Subcutaneous abdominal adipose tissue (tissue), 5 donors: ENCODE measurements around the gene FRAT1.

Experiments used
- H3K27ac ChIP-seq: one replicate; pipeline ENCODE4 v1.7.0; 2013; ENCODE audit warnings: low read depth, mild to moderate bottlenecking, inconsistent platforms, low read length, moderate library complexity
- H3K27me3 ChIP-seq, 5 donors: one replicate each; pipeline ENCODE4 v1.7.0; 2013; ENCODE audit warnings: low read length in 5 of 5, inconsistent platforms in 1 of 5; ENCODE audit not compliant: control insufficient read depth in 5 of 5, insufficient read depth in 4 of 5
- H3K36me3 ChIP-seq, 5 donors: one replicate each; pipeline ENCODE4 v1.7.0; 2013; ENCODE audit warnings: low read length in 5 of 5; ENCODE audit not compliant: control insufficient read depth in 5 of 5, insufficient read depth in 5 of 5
- H3K4me1 ChIP-seq, 5 donors: one replicate each; pipeline ENCODE4 v1.7.0; 2013; ENCODE audit warnings: low read length in 5 of 5, mild to moderate bottlenecking in 3 of 5, moderate library complexity in 1 of 5; ENCODE audit not compliant: control insufficient read depth in 5 of 5, insufficient read depth in 5 of 5
- H3K4me3 ChIP-seq, 5 donors: one replicate each; pipeline ENCODE4 v1.7.0; 2013; ENCODE audit warnings: low read length in 5 of 5, low read depth in 1 of 5
- H3K9ac ChIP-seq, 5 donors: one replicate each; pipeline ENCODE4 v1.7.0; 2013; ENCODE audit warnings: low read length in 5 of 5, mild to moderate bottlenecking in 4 of 5, moderate library complexity in 3 of 5
- H3K9me3 ChIP-seq, 5 donors: one replicate each; pipeline ENCODE4 v1.7.0; 2013; ENCODE audit warnings: low read length in 5 of 5; ENCODE audit not compliant: control insufficient read depth in 5 of 5
- donor health status: healthy.
- donor health status: healthy.
- donor health status: healthy.
- donor health status: healthy.
- donor health status: healthy.

Gene FRAT1

DNA sequence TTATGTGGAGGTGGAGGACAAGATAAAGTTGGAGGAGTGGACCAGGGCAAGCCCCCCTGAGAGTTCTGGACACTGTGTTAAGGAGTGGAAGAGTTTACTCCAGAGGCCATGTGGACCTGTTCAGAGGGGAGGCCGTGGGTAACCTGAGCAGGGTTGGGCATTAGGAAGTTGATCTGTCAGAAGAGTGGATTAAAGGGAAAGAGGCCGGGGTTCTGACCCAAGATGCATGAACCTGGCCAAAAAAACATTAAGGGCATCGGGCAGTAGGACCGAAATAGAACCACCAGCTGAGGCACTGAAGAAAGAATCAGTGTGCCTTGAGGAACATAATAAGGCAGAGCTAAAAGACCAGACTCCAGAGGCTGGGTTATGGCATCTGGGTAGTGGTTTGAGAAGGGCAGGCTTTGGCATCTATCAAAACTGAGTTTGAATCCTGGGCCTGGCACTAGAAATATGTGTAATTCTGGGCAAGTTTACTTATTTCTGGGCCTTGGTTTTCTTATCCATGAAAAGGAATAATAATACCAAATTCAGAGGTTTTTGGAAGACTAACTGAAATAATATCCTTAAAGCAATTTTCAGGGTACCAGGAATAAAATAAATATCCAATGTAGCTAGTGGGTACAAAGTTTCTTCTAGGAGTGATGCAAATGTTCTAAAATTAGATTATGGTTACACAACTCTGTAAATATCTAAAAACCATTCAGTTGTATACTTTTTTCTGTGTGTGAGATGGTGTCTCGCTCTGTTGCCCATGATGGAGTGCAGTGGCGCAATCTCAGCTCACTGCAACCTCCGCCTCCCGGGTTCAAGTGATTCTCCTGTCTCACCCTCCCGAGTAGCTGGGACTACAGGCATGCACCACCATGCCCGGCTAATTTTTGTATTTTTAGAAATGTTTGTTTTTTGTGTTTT lies 10.9 kb upstream of the FRAT1 start:
- Histone ChIP-seq H3K9me3 (no peaks in the 10 kb centered on the region), H3K27me3 (no peaks in the 10 kb centered on the region), H3K4me3 (no peak overlapping the region), H3K9ac (no peak overlapping the region), H3K36me3 (no peaks in the 10 kb centered on the region), H3K27ac (no peak overlapping the region), H3K4me1 (peaks cover 0 to 4% (median 0%) of the 10 kb centered on the region in 5 donors)

DNA sequence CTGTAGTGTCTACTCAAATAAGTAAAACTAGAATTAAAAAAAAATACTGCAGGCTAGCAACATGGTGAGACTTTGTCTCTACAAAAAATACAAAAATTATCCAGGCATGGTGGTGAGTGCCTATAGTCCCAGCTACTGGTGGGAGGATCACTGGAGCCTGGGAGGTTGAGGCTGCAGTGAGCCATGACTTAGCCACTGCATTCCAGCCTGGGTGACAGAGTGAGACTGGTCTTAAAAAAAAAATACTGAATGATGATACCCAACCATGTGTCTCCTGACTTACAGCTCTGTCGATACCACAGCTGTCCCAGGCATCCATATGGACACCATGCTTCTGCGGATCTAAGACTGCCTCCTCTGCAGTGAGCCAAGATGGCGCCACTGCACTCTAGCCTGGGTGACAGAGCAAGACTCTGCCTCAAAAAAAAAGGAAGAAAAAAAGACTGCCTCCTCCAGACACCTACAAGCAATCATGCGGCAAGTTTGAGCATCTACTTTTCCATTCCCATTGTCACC lies 7.9 kb upstream of the FRAT1 start:
- no peaks in the 10 kb centered on the region for H3K36me3 ChIP-seq
- no peaks in the 10 kb centered on the region for H3K9me3 ChIP-seq
- H3K4me3 ChIP-seq: no peak overlapping the region

DNA sequence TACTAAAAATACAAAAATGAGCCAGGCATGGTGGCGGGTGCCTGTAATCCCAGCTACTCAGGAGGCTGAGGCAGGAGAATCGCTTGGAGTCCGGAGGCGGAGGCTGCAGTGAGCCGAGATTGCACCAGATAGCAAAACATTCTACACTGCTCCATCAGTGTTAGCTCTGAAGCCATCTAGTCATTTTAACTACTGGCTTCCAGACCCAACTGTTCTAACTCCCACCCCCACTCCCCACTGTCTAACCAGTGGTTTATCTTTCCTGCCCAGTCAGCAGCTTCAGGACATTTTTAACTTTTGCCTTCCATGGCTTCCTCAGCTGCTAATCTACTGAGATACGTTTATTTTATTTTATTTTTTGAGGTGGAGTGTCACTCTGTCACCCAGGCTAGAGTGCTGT lies 6.2 kb upstream of the FRAT1 start:
- Histone ChIP-seq H3K9ac (no peak overlapping the region), H3K36me3 (no peaks in the 10 kb centered on the region), H3K27me3 (no peaks in the 10 kb centered on the region), H3K27ac (no peak overlapping the region), H3K4me3 (no peak overlapping the region), H3K9me3 (no peaks in the 10 kb centered on the region), H3K4me1 (peaks cover 0 to 4% (median 0%) of the 10 kb centered on the region in 5 donors)

More for the DNA sequence above, 7.9 kb upstream of the FRAT1 start:
- Histone ChIP-seq H3K9ac (no peak overlapping the region), H3K27ac (no peak overlapping the region), H3K4me1 (peaks cover 0 to 4% (median 0%) of the 10 kb centered on the region in 5 donors), H3K27me3 (no peaks in the 10 kb centered on the region)

GRCh38 chr10:97314671-97315070 lies 4.4 kb upstream of the FRAT1 start:
- Histone ChIP-seq H3K4me3 (no peak overlapping the region), H3K27ac (no peak overlapping the region), H3K9ac (peak overlapping the region in 1 of 5 donors; percentile 11), H3K36me3 (no peaks in the 10 kb centered on the region), H3K4me1 (peaks cover 0 to 6% (median 6%) of the 10 kb centered on the region in 5 donors), H3K9me3 (no peaks in the 10 kb centered on the region), H3K27me3 (no peaks in the 10 kb centered on the region)

DNA sequence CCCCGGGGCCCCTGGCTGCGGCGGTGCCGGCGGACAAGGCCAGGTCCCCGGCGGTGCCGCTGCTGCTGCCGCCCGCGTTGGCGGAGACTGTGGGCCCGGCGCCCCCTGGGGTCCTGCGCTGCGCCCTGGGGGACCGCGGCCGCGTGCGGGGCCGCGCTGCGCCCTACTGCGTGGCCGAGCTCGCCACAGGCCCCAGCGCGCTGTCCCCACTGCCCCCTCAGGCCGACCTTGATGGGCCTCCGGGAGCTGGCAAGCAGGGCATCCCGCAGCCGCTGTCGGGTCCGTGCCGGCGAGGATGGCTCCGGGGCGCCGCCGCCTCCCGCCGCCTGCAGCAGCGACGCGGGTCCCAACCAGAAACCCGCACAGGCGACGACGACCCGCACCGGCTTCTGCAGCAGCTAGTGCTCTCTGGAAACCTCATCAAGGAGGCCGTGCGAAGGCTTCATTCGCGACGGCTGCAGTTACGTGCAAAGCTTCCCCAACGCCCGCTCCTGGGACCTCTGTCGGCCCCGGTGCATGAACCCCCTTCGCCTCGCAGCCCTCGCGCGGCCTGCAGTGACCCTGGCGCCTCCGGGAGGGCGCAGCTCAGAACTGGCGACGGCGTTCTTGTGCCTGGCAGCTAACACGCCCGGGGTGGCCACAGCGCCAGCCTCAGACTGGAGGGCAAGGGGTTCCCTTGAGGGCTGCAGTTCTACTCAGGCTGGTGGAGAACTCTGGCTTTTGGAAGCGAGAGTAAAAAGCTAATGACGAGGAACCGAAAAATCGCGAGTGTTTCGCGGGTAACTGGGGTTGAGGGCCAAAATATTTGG lies 804 bp downstream of the FRAT1 start:
- no peaks in the 10 kb centered on the region for H3K27me3 ChIP-seq
- H3K9ac ChIP-seq: peak overlapping the region in 4 of 5 donors; percentile 51 to 86 (median 68)
- no peaks in the 10 kb centered on the region for H3K9me3 ChIP-seq
- H3K4me1 ChIP-seq: peaks cover 4 to 34% (median 30%) of the 10 kb centered on the region in 5 donors
- peak overlapping the region; percentile 65 to 88 (median 70) for H3K4me3 ChIP-seq
- no peaks in the 10 kb centered on the region for H3K36me3 ChIP-seq
- peak overlapping the region; percentile 16 for H3K27ac ChIP-seq

DNA sequence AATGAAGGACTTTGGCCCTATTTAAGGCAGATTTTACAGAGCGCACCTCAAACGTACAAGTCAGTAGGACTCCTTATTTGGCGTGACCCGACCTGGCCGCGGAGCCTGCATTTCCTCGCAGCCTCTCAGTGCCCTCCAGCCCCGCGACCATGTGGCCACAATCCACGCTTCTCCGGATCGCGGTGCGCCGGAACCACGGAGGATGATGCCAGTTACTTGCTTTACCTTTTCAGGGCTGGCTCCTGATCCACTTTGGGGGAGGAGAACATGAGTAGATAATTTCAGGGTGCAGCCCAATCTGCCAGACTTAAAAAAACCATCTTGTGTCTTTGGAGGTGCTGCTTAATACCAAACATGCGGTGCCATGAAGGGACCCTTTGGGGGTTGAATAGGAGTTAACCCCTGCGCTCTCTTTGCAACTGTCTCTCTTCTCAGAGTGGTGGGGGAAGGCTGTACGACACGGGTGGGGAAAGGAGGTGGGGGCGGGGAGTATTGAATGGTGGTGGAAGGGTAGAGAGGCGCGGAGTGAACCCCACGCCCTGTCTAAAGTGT lies 1.5 kb downstream of the FRAT1 start:
- Histone ChIP-seq H3K27ac (peak overlapping the region; percentile 16), H3K9me3 (no peaks in the 10 kb centered on the region), H3K9ac (peak overlapping the region in 4 of 5 donors; percentile 51 to 72 (median 57)), H3K36me3 (no peaks in the 10 kb centered on the region), H3K27me3 (no peaks in the 10 kb centered on the region), H3K4me1 (peaks cover 4 to 34% (median 30%) of the 10 kb centered on the region in 5 donors), H3K4me3 (peak overlapping the region; percentile 65 to 88 (median 70))

DNA sequence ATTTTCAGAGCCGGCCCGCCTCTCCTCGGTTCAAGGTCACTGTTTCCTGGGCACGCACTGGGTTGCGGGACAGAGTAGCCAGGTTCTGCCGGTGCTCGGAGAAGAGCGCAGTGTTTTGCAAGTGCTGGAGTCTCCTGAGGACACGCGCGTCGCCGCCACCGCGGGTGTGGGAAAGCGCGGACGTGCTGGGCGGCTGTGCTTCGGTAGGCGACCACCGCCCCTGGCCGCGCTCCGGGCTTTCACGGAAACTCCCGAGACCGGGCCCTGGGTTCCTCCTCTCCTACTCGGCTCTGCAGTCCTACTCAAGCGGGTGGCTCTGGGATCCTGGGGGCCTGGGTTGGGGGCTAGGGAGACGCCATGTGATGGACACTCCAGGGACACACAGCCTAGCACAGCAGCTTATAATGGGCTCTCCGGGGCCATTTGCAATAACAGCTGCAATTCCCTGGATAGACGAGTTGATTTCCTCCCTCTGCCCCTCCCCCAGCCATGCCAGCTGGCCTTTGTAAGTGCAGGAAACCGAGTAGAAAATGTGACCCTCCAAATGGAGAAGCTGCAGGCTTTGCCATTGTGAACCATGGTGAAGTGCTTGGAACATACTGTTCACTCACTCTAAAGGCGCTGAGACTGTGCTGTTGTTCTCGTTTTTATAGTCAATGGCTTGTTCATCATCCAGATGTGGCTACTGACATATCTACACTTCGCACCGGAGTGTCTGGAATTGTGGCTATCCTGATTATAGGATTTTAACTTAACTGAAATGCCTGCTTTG lies 2.1 kb downstream of the FRAT1 start:
- no peaks in the 10 kb centered on the region for H3K9me3 ChIP-seq
- H3K4me1 ChIP-seq: peaks cover 4 to 34% (median 30%) of the 10 kb centered on the region in 5 donors
- H3K27me3 ChIP-seq: no peaks in the 10 kb centered on the region
- no peak overlapping the region for H3K27ac ChIP-seq
- no peaks in the 10 kb centered on the region for H3K36me3 ChIP-seq
- peak overlapping the region in 1 of 5 donors; percentile 51 for H3K9ac ChIP-seq
- peak overlapping the region; percentile 65 to 88 (median 70) for H3K4me3 ChIP-seq

DNA sequence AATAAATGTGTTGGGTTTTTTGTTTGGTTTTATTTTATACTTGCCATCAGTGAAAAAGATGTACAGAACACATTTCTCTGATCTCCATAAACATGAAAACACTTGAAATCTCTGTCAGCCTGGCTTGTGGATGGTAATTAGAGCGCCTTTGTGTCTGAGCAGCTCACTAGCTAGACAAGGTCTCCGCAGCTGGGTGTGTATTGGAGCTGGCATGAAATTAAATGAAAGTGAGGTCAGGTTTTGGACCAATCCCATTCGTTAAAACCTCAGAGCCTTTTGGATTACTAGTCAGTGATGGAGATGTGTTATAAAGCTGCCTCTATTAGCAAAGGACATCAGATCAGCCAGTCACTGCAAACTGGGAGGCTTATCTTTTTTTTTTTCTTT lies 2.7 kb downstream of the FRAT1 start:
- Histone ChIP-seq H3K4me1 (peaks cover 4 to 34% (median 30%) of the 10 kb centered on the region in 5 donors), H3K4me3 (peak overlapping the region in 1 of 5 donors; percentile 65), H3K36me3 (no peaks in the 10 kb centered on the region), H3K9me3 (no peaks in the 10 kb centered on the region), H3K27me3 (no peaks in the 10 kb centered on the region), H3K27ac (no peak overlapping the region), H3K9ac (peak overlapping the region in 1 of 5 donors; percentile 14)

DNA sequence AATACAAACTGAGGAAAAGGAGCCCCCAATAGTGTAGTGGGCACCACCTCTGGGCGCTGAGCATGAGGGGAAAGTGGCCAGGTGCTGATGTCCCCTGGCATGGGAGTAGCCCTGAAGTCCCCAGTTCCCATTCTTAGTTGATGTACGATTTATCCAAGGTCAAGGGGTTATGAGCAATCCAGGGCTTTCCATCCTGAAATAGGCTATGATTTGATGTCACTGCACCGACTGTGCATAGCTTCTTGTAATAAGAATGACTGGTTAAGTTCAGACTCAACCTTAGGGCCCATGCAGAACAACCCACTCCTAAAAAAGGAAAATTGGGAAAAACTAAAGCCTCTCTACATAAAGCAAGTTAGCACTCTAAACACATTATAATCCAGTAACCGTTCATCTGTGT lies 4.4 kb downstream of the FRAT1 start:
- peaks cover 4 to 30% (median 29%) of the 10 kb centered on the region in 5 donors for H3K4me1 ChIP-seq
- no peaks in the 10 kb centered on the region for H3K27me3 ChIP-seq
- no peak overlapping the region for H3K4me3 ChIP-seq
- no peak overlapping the region for H3K27ac ChIP-seq
- H3K36me3 ChIP-seq: peaks cover 0 to 3% (median 1%) of the 10 kb centered on the region in 5 donors
- H3K9me3 ChIP-seq: no peaks in the 10 kb centered on the region
- no peak overlapping the region for H3K9ac ChIP-seq
